NT2/D1 (cell line): Measurements from ENCODE around the gene REXO4.

Source experiments
- SUZ12 ChIP-seq: IDR thresholded peaks from 2 replicates; pipeline ENCODE4 v1.6.1; 2011; ENCODE audit not compliant: insufficient read length, insufficient read depth; ENCODE audit errors: extremely low read depth
- YY1 ChIP-seq: IDR thresholded peaks from 2 replicates; pipeline ENCODE4 v1.6.1; 2011; ENCODE audit not compliant: insufficient read length, insufficient read depth
- ZNF274 ChIP-seq: IDR thresholded peaks from 2 replicates; pipeline ENCODE4 v1.6.1; 2011; ENCODE audit warnings: mild to moderate bottlenecking, low read depth, low read length

DNA sequence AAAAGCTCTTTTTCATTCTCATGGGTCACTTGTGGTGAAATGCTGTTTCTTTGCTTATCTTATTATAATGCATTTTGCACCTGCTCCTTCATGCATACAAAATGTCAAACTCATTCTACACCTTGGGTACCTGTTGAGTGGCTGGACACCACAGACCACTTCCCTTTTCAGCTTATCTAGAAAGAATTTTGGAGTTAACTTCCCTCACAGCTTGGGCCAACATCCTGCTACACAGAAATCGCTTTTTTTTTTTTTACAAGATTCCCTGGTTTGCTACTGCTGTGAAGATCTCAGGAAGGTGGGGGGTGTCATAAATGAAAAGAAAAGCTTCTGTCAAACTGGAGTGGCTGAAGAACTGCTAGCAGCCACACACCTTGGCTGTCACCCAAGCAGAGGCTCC is 2.6 kb downstream of the REXO4 start:
- no peak for TF ChIP-seq ZNF274
- no peak for TF ChIP-seq YY1
- no peak for TF ChIP-seq SUZ12
